HEK293 (cell line): Measurements from ENCODE around the gene CADM1.

Experiments
- CTCF ChIP-seq: fragments of 450-650 bp; formaldehyde crosslinking; IDR thresholded peaks from 2 replicates; pipeline ENCODE4 v1.5.1; 2016; ENCODE audit warnings: missing biosample characterization, missing genetic modification characterization
- REST ChIP-seq: fragments of 450-650 bp; formaldehyde crosslinking; IDR thresholded peaks from 2 replicates; pipeline ENCODE4 v1.5.1; 2016; ENCODE audit warnings: missing biosample characterization, missing genetic modification characterization
- TCF7L2 ChIP-seq: IDR thresholded peaks from 2 replicates; pipeline ENCODE4 v1.6.1; 2011; ENCODE audit warnings: low read depth, mild to moderate bottlenecking, inconsistent platforms, low read length, moderate library complexity, borderline replicate concordance
- ZBTB7A ChIP-seq: fragments of 450-650 bp; formaldehyde crosslinking; IDR thresholded peaks from 2 replicates; pipeline ENCODE4 v1.5.1; 2016; ENCODE audit warnings: low read depth, missing biosample characterization, missing genetic modification characterization
- ZNF398 ChIP-seq: fragments of 450-650 bp; formaldehyde crosslinking; IDR thresholded peaks from 2 replicates; pipeline ENCODE4 v1.5.1; 2017; ENCODE audit warnings: missing biosample characterization, missing genetic modification characterization

- TF ChIP-seq CTCF (no peak), ZNF398 (tag by site-specific recombination) (no peak), REST (no peak), ZBTB7A (tag by site-specific recombination) (no peak), TCF7L2 (no peak)
Measured at GRCh38 chr11:115244296-115244695, 259.9 kb downstream of the CADM1 start.
